WTC11 (cell line): ENCODE measurements around the gene TIMMDC1. TPM values are rescaled to one million over a fixed set of nuclear protein-coding genes. Genes with fewer than 3 reads are reported as not detected.
"Not testable (repeated sequence)": the region's sequence is repeated elsewhere in the genome, so short reads cannot be mapped to it uniquely, and the experiment has no call there.

Experiments used
- ATAC-seq: fragments of 200-7000 bp; cut with Tn5 transposase; 2 replicates; pipeline ENCODE4 v1.10.0; 2021; ENCODE audit warnings: mild to moderate bottlenecking, moderate library complexity
- CTCF ChIA-PET: fragments of 300-600 bp; sonication (Branson Sonifier 250); formaldehyde crosslinking; loops from one replicate; lab custom pipeline; 2021; ENCODE audit warnings: antibody characterized with exemption; lab: Charles Lee
- POLR2A ChIA-PET: fragments of 350-600 bp; sonication (Branson Sonifier 250); formaldehyde crosslinking; loops from one replicate; lab custom pipeline; 2021; ENCODE audit warnings: antibody characterized with exemption; lab: Charles Lee
- DNase-seq: peaks from one replicate; pipeline ENCODE4 v3.0.0; 2021; ENCODE audit warnings: low spot score
- H3K27ac Mint-ChIP-seq: 2 replicates; pipeline ENCODE4 v1.8.0; 2021; ENCODE audit warnings: mixed read lengths
- H3K27me3 Mint-ChIP-seq: 2 replicates; pipeline ENCODE4 v1.8.0; 2021; ENCODE audit warnings: low read depth, mild to moderate bottlenecking, moderate library complexity, mixed read lengths
- H3K36me3 Mint-ChIP-seq: 2 replicates; pipeline ENCODE4 v1.8.0; 2021; ENCODE audit warnings: mixed read lengths
- H3K4me1 Mint-ChIP-seq: 2 replicates; pipeline ENCODE4 v1.8.0; 2022; ENCODE audit warnings: mixed read lengths
- H3K4me3 Mint-ChIP-seq: 2 replicates; pipeline ENCODE4 v1.8.0; 2021; ENCODE audit warnings: mild to moderate bottlenecking, moderate library complexity, mixed read lengths
- H3K9me3 Mint-ChIP-seq: 2 replicates; pipeline ENCODE4 v1.8.0; 2021; ENCODE audit warnings: mixed read lengths
- CBFB ChIP-seq: sonication (generic); formaldehyde crosslinking; IDR thresholded peaks from 2 replicates; pipeline ENCODE4 v1.8.1; 2022; ENCODE audit warnings: mild to moderate bottlenecking, low read depth, missing genetic modification reagents
- CREM ChIP-seq: sonication (generic); formaldehyde crosslinking; IDR thresholded peaks from 2 replicates; pipeline ENCODE4 v1.8.1; 2022; ENCODE audit warnings: mild to moderate bottlenecking, missing genetic modification reagents, moderate library complexity
- ESRRA ChIP-seq: sonication (generic); formaldehyde crosslinking; IDR thresholded peaks from 2 replicates; pipeline ENCODE4 v1.8.1; 2022; ENCODE audit warnings: mild to moderate bottlenecking, missing genetic modification reagents, borderline replicate concordance
- FOXJ3 ChIP-seq: sonication (generic); formaldehyde crosslinking; IDR thresholded peaks from 2 replicates; pipeline ENCODE4 v1.9.0; 2021; ENCODE audit warnings: missing genetic modification reagents, mild to moderate bottlenecking, borderline replicate concordance
- FOXK1 ChIP-seq: sonication (generic); formaldehyde crosslinking; IDR thresholded peaks from 2 replicates; pipeline ENCODE4 v1.8.0; 2022; ENCODE audit warnings: mild to moderate bottlenecking, moderate library complexity, missing genetic modification reagents
- JAZF1 ChIP-seq: fragments of 250-450 bp; sonication (Bioruptor Pico); IDR thresholded peaks from 2 replicates; pipeline ENCODE4 v1.9.0; 2021; ENCODE audit warnings: moderate library complexity, mild to moderate bottlenecking, inconsistent platforms
- OVOL2 ChIP-seq: fragments of 250-450 bp; sonication (Bioruptor Pico); IDR thresholded peaks from 2 replicates; pipeline ENCODE4 v1.9.0; 2021; ENCODE audit warnings: mild to moderate bottlenecking, borderline replicate concordance
- TCF7 ChIP-seq: sonication (generic); formaldehyde crosslinking; IDR thresholded peaks from 2 replicates; pipeline ENCODE4 v1.8.0; 2022; ENCODE audit warnings: mild to moderate bottlenecking, low read depth, missing genetic modification reagents, moderate library complexity
- TEAD4 ChIP-seq: sonication (generic); formaldehyde crosslinking; IDR thresholded peaks from 2 replicates; pipeline ENCODE4 v1.8.0; 2022; ENCODE audit warnings: mild to moderate bottlenecking, missing genetic modification reagents
- ZBTB21 ChIP-seq: sonication (generic); formaldehyde crosslinking; IDR thresholded peaks from 2 replicates; pipeline ENCODE4 v1.8.1; 2023; ENCODE audit warnings: mild to moderate bottlenecking, missing genetic modification reagents, borderline replicate concordance
- ZNF121 ChIP-seq: sonication (generic); formaldehyde crosslinking; IDR thresholded peaks from 2 replicates; pipeline ENCODE4 v1.8.0; 2023; ENCODE audit warnings: missing genetic modification reagents
- ZNF396 ChIP-seq: fragments of 250-450 bp; sonication (Bioruptor Pico); IDR thresholded peaks from 2 replicates; pipeline ENCODE4 v1.8.0; 2021; ENCODE audit warnings: mild to moderate bottlenecking, moderate library complexity, borderline replicate concordance
- ZNF416 ChIP-seq: fragments of 250-450 bp; sonication (Bioruptor Pico); IDR thresholded peaks from 2 replicates; pipeline ENCODE4 v1.9.0; 2021; ENCODE audit warnings: mild to moderate bottlenecking, inconsistent platforms
- ZNF671 ChIP-seq: fragments of 250-450 bp; sonication (Bioruptor Pico); IDR thresholded peaks from 2 replicates; pipeline ENCODE4 v1.8.0; 2021; ENCODE audit warnings: mild to moderate bottlenecking
- total RNA-seq: library from RNA; stranded (reverse); gene quantifications from 3 replicates; pipeline ENCODE4 v1.2.3, GENCODE V29; 2021
- TF ChIP-seq, protein P1 (sequence below): sonication (generic); formaldehyde crosslinking; IDR thresholded peaks from 2 replicates; pipeline ENCODE4 v1.8.0; 2023; ENCODE audit warnings: missing genetic modification reagents, mild to moderate bottlenecking, borderline replicate concordance
- TF ChIP-seq, protein P2 (sequence below): sonication (generic); formaldehyde crosslinking; IDR thresholded peaks from 2 replicates; pipeline ENCODE4 v1.8.0; 2022; ENCODE audit warnings: mild to moderate bottlenecking, missing genetic modification reagents
- TF ChIP-seq, protein P3 (sequence below): sonication (generic); formaldehyde crosslinking; IDR thresholded peaks from 2 replicates; pipeline ENCODE4 v1.8.1; 2023; ENCODE audit warnings: mild to moderate bottlenecking, missing genetic modification reagents, moderate library complexity
- TF ChIP-seq, protein P4 (sequence below): sonication (generic); formaldehyde crosslinking; IDR thresholded peaks from 2 replicates; pipeline ENCODE4 v1.8.1; 2023; ENCODE audit warnings: mild to moderate bottlenecking, missing genetic modification reagents

TIMMDC1 gene
- total RNA-seq, 1 experiment from 2014 or later: 114 TPM

DNA sequence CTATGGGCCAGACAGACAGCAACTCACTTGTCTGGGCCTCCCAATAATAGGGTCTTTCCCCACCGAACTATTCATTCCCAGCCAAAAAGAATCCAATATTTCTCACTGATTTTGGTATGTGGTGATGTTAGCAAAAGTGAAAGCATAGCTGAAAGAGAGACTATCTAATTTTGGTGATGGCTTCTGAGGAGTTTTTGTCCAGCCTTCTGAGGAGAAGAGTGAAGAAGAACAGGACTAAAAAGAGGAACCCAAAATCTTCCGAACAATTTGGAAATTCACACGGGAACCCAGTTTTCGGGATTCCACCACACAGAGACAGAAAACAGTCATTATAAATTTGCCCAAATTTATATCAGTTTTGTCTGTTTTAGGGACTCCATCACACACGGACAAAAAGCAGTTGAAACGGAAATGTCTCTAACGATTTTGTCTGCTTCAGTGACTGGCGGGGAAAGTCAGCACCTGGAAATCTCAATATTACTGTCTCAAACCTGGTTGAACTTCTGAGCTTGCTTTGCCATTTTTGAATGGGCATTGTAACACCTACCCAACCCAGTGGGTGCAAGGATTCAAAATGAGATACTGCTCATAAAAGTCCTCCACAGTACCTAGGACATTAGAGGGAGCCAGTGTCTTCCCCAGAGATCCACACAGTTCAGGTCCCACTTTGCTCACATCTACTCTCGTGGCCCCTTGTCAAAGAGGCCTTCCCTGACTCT lies 52.0 kb downstream of the TIMMDC1 start:
- no peaks in the 10 kb centered on the region for H3K27me3 Mint-ChIP-seq
- no peaks in the 10 kb centered on the region for H3K36me3 Mint-ChIP-seq
- DNase-seq: no peak
- no peak overlapping the region for H3K4me3 Mint-ChIP-seq
- H3K27ac Mint-ChIP-seq: no peak overlapping the region
- peaks cover 6% of the 10 kb centered on the region; the same call in 1 of the 2 replicates for H3K4me1 Mint-ChIP-seq
- no peaks in the 10 kb centered on the region for H3K9me3 Mint-ChIP-seq
- TF ChIP-seq ZNF416: no peak
- TF ChIP-seq ESRRA (CRISPR knock-in tag): no peak
- CTCF ChIA-PET: no interaction called here
- POLR2A ChIA-PET: no interaction called here
- no peak for ATAC-seq

DNA sequence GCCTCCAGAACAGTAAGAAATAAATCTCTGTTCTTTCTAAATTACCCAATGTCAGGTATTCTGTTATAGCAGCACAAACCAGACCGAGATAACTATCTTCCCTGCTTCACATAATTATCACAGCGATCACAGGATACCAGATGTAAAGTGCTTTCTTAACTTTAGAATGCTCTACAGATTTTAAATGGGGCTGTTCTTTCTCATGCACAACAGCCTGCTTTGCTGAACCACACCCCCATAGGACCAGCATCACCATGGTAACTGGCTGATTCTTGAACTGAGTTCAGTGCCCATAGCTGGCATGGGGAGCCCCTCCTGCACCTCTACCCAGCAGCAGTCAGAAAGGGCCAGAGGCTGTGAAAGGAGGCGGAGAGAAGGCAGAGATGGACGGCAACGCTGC lies 53.3 kb downstream of the TIMMDC1 start:
- no peak for DNase-seq
- H3K27me3 Mint-ChIP-seq: no peaks in the 10 kb centered on the region; the same call in 1 of the 2 replicates
- POLR2A ChIA-PET: no interaction called here
- no peak overlapping the region for H3K4me3 Mint-ChIP-seq
- TF ChIP-seq CREM (CRISPR knock-in tag) (no peak), JAZF1 (CRISPR knock-in tag) (no peak), ZBTB21 (CRISPR knock-in tag) (no peak), FOXJ3 (no peak), ZNF671 (no peak), TCF7 (CRISPR knock-in tag) (no peak), ZNF416 (no peak), FOXK1 (CRISPR knock-in tag) (no peak), CBFB (CRISPR knock-in tag) (no peak), ZNF396 (CRISPR knock-in tag) (no peak)
- TF ChIP-seq, protein P1, sequence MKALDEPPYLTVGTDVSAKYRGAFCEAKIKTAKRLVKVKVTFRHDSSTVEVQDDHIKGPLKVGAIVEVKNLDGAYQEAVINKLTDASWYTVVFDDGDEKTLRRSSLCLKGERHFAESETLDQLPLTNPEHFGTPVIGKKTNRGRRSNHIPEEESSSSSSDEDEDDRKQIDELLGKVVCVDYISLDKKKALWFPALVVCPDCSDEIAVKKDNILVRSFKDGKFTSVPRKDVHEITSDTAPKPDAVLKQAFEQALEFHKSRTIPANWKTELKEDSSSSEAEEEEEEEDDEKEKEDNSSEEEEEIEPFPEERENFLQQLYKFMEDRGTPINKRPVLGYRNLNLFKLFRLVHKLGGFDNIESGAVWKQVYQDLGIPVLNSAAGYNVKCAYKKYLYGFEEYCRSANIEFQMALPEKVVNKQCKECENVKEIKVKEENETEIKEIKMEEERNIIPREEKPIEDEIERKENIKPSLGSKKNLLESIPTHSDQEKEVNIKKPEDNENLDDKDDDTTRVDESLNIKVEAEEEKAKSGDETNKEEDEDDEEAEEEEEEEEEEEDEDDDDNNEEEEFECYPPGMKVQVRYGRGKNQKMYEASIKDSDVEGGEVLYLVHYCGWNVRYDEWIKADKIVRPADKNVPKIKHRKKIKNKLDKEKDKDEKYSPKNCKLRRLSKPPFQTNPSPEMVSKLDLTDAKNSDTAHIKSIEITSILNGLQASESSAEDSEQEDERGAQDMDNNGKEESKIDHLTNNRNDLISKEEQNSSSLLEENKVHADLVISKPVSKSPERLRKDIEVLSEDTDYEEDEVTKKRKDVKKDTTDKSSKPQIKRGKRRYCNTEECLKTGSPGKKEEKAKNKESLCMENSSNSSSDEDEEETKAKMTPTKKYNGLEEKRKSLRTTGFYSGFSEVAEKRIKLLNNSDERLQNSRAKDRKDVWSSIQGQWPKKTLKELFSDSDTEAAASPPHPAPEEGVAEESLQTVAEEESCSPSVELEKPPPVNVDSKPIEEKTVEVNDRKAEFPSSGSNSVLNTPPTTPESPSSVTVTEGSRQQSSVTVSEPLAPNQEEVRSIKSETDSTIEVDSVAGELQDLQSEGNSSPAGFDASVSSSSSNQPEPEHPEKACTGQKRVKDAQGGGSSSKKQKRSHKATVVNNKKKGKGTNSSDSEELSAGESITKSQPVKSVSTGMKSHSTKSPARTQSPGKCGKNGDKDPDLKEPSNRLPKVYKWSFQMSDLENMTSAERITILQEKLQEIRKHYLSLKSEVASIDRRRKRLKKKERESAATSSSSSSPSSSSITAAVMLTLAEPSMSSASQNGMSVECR: no peak
- TF ChIP-seq, protein P2, sequence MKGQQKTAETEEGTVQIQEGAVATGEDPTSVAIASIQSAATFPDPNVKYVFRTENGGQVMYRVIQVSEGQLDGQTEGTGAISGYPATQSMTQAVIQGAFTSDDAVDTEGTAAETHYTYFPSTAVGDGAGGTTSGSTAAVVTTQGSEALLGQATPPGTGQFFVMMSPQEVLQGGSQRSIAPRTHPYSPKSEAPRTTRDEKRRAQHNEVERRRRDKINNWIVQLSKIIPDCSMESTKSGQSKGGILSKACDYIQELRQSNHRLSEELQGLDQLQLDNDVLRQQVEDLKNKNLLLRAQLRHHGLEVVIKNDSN (CRISPR knock-in tag): no peak
- H3K27ac Mint-ChIP-seq: no peak overlapping the region
- H3K36me3 Mint-ChIP-seq: no peaks in the 10 kb centered on the region
- no peaks in the 10 kb centered on the region for H3K9me3 Mint-ChIP-seq
- peaks cover 12% of the 10 kb centered on the region; the same call in 1 of the 2 replicates for H3K4me1 Mint-ChIP-seq
- peak; percentile 38 for ATAC-seq
- CTCF ChIA-PET: interaction anchor here (0.6 to 0.9 kb wide), 2 partner anchors 49 to 360 kb away, joined by 4 to 5 read pairs; no protein-coding TSS in a partner anchor

DNA sequence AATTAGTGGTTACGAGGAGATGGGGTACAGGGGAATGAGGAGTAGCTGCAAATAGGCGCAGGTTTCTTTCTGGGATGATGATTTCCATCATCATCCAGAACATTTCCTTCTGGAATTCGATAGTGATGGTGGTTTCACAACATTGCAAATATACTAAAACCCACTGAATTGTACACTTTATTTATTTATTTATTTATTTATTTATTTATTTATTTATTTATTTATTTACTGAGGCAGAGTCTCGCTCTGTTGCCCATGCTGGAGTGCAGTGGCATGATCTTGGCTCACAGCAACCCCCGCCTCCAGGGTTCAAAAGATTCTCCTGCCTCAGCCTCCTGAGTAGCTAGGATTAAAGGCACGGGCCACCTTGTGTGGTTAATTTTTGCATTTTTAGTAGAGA lies 54.6 kb downstream of the TIMMDC1 start:
- H3K4me1 Mint-ChIP-seq: peaks cover 12% of the 10 kb centered on the region; the same call in 1 of the 2 replicates
- H3K27me3 Mint-ChIP-seq, H3K9me3 Mint-ChIP-seq, DNase-seq, ATAC-seq, H3K36me3 Mint-ChIP-seq, CTCF ChIA-PET, H3K4me3 Mint-ChIP-seq, H3K27ac Mint-ChIP-seq, POLR2A ChIA-PET: not testable (repeated sequence)

DNA sequence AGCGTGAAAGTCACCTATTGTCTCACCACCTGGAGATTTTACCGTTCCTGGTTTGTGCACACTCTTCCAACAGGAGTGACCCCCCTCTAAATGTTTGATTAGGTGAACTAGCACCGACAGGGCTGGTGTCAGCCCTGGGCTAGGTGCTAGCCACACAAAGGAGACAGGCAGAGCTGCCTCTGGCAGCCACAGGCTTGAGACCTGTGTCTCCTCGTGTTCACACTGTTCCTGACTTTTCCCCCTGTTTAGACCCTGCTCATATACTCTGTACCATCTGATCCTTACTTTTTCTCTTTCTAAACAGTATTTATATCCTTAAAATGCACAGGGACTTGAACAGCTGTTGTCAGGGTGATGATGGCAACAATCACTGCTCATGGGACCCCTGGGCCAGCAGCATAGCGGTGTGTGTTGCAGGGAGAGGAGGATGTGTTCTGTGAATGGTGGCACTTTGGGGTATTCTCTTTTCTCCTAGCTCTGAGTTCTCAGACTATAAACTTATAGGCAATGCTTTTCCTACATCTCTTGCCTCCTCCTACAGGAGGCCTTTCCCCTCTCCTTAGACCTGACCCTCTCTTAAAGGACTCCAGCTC lies 55.6 kb downstream of the TIMMDC1 start:
- Mint-ChIP-seq H3K9me3 (no peaks in the 10 kb centered on the region), H3K36me3 (no peaks in the 10 kb centered on the region), H3K27ac (no peak overlapping the region), H3K4me3 (no peak overlapping the region), H3K4me1 (peaks cover 12% of the 10 kb centered on the region; the same call in 1 of the 2 replicates), H3K27me3 (no peaks in the 10 kb centered on the region; the same call in 1 of the 2 replicates)
- DNase-seq: no peak
- TF ChIP-seq TEAD4 (no peak), OVOL2 (no peak), ZNF121 (CRISPR knock-in tag) (no peak)
- TF ChIP-seq, protein P3, sequence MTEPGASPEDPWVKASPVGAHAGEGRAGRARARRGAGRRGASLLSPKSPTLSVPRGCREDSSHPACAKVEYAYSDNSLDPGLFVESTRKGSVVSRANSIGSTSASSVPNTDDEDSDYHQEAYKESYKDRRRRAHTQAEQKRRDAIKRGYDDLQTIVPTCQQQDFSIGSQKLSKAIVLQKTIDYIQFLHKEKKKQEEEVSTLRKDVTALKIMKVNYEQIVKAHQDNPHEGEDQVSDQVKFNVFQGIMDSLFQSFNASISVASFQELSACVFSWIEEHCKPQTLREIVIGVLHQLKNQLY (CRISPR knock-in tag): no peak
- TF ChIP-seq, protein P4, sequence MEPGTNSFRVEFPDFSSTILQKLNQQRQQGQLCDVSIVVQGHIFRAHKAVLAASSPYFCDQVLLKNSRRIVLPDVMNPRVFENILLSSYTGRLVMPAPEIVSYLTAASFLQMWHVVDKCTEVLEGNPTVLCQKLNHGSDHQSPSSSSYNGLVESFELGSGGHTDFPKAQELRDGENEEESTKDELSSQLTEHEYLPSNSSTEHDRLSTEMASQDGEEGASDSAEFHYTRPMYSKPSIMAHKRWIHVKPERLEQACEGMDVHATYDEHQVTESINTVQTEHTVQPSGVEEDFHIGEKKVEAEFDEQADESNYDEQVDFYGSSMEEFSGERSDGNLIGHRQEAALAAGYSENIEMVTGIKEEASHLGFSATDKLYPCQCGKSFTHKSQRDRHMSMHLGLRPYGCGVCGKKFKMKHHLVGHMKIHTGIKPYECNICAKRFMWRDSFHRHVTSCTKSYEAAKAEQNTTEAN (CRISPR knock-in tag): no peak
- CTCF ChIA-PET: no interaction called here
- no peak for ATAC-seq
- POLR2A ChIA-PET: no interaction called here
